Measurements from ENCODE around the gene UNC79.
A peak's percentile ranks its signal among the peaks of the same experiment; 100 is the strongest.

UNC79 gene

DNA sequence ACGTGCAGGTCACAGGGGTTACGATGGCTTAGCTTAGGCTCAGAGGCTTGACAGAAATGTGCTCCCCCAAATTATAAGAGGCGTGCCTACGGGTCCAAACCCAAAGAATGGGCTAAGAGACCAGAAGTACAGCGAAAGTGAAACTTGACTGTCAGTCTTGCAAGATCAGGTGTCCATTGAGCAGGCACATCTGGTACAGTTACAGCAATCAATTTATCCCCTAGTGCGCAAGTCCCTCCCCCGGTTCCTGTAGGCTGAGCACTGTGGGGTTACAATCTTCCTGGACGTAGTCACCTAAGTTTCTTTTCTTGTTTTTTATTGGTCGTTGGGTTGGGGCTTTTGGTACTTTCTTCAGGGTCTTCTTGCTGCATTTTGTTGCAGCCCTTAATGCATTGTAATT lies 134.2 kb downstream of the UNC79 start:
- no peaks in the 10 kb centered on the region for H3K9me2 ChIP-seq (replicated peaks; ENCODE audit: insufficient read depth, low read length)
- no peaks in the 10 kb centered on the region for H3K79me2 ChIP-seq (ENCODE audit: low read length)
- H2AFZ ChIP-seq (ENCODE audit: low read length) = no peak overlapping the region
- H3K4me1 ChIP-seq (ENCODE audit: low read length) = no peaks in the 10 kb centered on the region
- no peak overlapping the region for H3K27ac ChIP-seq (ENCODE audit: low read length)
- no peak overlapping the region for H3K4me2 ChIP-seq (ENCODE audit: low read depth, low read length)
- no peak for TF ChIP-seq EZH2phosphoT487 (IDR thresholded peaks at IDR 0.05; ENCODE audit: low read length)
- no peaks in the 10 kb centered on the region for H3F3A ChIP-seq (ENCODE audit: insufficient read depth, low read length)
- peak; percentile 36 for DNase-seq
- no peak overlapping the region for H3K9ac ChIP-seq (ENCODE audit: low read length)
- no peaks in the 10 kb centered on the region for H4K20me1 ChIP-seq (ENCODE audit: insufficient read depth, low read length)
- H3K27me3 ChIP-seq (replicated peaks; ENCODE audit: insufficient read depth, low read length) = no peaks in the 10 kb centered on the region
- H3K4me3 ChIP-seq (ENCODE audit: low read length) = no peak overlapping the region
- H3K36me3 ChIP-seq (replicated peaks; ENCODE audit: insufficient read depth, low read length) = no peaks in the 10 kb centered on the region
- no peaks in the 10 kb centered on the region for H3K9me3 ChIP-seq (replicated peaks; ENCODE audit: insufficient read depth, low read length)

DNA sequence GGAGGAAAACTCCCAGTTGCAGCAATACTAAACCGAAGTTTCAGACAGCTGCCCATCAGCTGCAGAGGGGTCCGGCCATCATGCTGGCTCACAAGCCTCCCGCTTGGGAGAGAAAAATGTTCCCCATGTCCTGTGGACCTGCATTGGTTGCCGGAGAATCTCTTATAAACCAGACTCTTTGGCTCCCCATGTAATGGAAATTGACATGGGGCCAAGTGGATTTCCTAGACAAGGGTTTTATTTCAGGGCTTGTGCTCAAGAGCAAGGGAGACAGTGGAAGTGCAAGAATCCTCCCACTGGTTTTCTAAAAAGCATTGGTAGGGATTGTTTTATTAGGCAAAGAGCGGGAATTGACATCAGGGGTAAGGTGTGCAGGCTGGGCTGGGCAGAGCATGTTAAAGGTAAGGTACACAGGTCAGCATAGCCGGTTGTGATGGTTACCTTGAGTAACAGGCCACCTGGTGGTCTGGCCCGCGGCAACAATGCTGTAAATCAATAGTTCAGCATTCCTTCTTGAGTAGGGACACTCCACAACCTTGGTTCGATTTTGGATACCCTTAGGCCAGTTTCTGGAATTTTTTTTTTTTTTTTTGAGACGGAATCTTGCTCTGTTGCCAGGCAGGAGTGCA lies 135.4 kb downstream of the UNC79 start:
- Histone ChIP-seq H3K79me2 (ENCODE audit: low read length) (no peaks in the 10 kb centered on the region), H3K9ac (ENCODE audit: low read length) (no peak overlapping the region), H3K27me3 (replicated peaks; ENCODE audit: insufficient read depth, low read length) (no peaks in the 10 kb centered on the region), H3F3A (ENCODE audit: insufficient read depth, low read length) (no peaks in the 10 kb centered on the region), H4K20me1 (ENCODE audit: insufficient read depth, low read length) (no peaks in the 10 kb centered on the region), H2AFZ (ENCODE audit: low read length) (no peak overlapping the region), H3K27ac (ENCODE audit: low read length) (no peak overlapping the region), H3K36me3 (replicated peaks; ENCODE audit: insufficient read depth, low read length) (no peaks in the 10 kb centered on the region), H3K4me3 (ENCODE audit: low read length) (no peak overlapping the region), H3K4me1 (ENCODE audit: low read length) (no peaks in the 10 kb centered on the region), H3K9me2 (replicated peaks; ENCODE audit: insufficient read depth, low read length) (no peaks in the 10 kb centered on the region), H3K4me2 (ENCODE audit: low read depth, low read length) (no peak overlapping the region), H3K9me3 (replicated peaks; ENCODE audit: insufficient read depth, low read length) (no peaks in the 10 kb centered on the region)
- TF ChIP-seq EZH2 (optimal IDR thresholded peaks at IDR 0.05; ENCODE audit: low read depth, low read length) (no peak), EZH2phosphoT487 (IDR thresholded peaks at IDR 0.05; ENCODE audit: low read length) (no peak)
- no peak for DNase-seq

DNA sequence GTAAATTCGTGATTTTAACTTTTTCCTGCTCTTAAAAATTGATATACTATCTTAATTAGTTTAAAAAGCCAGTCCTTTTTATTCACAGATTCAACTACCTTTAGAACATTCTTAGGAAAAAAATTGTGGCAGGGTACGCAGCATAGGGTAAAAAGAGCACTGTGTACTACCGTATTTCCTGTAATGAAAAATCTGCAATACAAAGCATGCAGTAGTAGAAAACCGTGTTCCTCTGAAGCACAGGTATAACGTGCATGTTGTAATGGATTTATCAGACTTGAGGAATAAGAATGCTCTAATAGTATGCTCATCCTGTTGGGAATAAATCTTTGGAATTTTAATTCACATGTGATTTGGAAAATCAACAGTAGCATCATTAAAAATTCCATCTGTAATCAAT lies 140.5 kb downstream of the UNC79 start:
- Histone ChIP-seq H2AFZ (ENCODE audit: low read length) (no peak overlapping the region), H4K20me1 (ENCODE audit: insufficient read depth, low read length) (no peaks in the 10 kb centered on the region), H3K9me3 (replicated peaks; ENCODE audit: insufficient read depth, low read length) (no peaks in the 10 kb centered on the region), H3K9me2 (replicated peaks; ENCODE audit: insufficient read depth, low read length) (no peaks in the 10 kb centered on the region), H3K36me3 (replicated peaks; ENCODE audit: insufficient read depth, low read length) (no peaks in the 10 kb centered on the region), H3K4me1 (ENCODE audit: low read length) (no peaks in the 10 kb centered on the region), H3K79me2 (ENCODE audit: low read length) (no peaks in the 10 kb centered on the region), H3K27me3 (replicated peaks; ENCODE audit: insufficient read depth, low read length) (no peaks in the 10 kb centered on the region), H3K27ac (ENCODE audit: low read length) (no peak overlapping the region), H3K4me2 (ENCODE audit: low read depth, low read length) (no peak overlapping the region), H3K9ac (ENCODE audit: low read length) (no peak overlapping the region), H3F3A (ENCODE audit: insufficient read depth, low read length) (no peaks in the 10 kb centered on the region), H3K4me3 (ENCODE audit: low read length) (no peak overlapping the region)
- TF ChIP-seq EZH2phosphoT487 (IDR thresholded peaks at IDR 0.05; ENCODE audit: low read length) (no peak), EZH2 (optimal IDR thresholded peaks at IDR 0.05; ENCODE audit: low read depth, low read length) (no peak)
- TF ChIP-seq, protein P1, sequence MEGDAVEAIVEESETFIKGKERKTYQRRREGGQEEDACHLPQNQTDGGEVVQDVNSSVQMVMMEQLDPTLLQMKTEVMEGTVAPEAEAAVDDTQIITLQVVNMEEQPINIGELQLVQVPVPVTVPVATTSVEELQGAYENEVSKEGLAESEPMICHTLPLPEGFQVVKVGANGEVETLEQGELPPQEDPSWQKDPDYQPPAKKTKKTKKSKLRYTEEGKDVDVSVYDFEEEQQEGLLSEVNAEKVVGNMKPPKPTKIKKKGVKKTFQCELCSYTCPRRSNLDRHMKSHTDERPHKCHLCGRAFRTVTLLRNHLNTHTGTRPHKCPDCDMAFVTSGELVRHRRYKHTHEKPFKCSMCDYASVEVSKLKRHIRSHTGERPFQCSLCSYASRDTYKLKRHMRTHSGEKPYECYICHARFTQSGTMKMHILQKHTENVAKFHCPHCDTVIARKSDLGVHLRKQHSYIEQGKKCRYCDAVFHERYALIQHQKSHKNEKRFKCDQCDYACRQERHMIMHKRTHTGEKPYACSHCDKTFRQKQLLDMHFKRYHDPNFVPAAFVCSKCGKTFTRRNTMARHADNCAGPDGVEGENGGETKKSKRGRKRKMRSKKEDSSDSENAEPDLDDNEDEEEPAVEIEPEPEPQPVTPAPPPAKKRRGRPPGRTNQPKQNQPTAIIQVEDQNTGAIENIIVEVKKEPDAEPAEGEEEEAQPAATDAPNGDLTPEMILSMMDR (IDR thresholded peaks at IDR 0.05; ENCODE audit: low read length) = no peak
- DNase-seq = no peak

DNA sequence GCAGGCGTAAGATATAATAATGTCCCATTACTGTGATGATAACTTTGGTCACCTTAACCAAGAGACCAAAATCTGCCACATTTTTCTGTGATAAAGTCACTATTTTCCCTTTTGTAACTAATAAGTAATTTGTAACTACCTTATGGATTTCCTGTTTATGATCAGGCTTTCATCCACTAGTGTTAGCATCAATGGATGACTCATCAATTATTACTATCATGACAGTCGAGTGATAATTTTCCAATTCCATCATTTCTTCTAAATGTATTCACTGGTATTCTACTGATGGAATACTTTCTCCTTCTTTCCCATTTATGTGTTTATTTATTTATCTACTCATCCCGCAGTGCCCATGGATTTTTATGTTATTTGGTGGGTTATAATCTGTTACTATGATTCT lies 148.4 kb downstream of the UNC79 start:
- TF ChIP-seq EZH2 (optimal IDR thresholded peaks at IDR 0.05; ENCODE audit: low read depth, low read length) (no peak), EZH2phosphoT487 (IDR thresholded peaks at IDR 0.05; ENCODE audit: low read length) (no peak)
- TF ChIP-seq, protein P1 (IDR thresholded peaks at IDR 0.05; ENCODE audit: low read length) = no peak
- H3K36me3 ChIP-seq (replicated peaks; ENCODE audit: insufficient read depth, low read length) = no peaks in the 10 kb centered on the region
- H2AFZ ChIP-seq (ENCODE audit: low read length) = no peak overlapping the region
- no peaks in the 10 kb centered on the region for H3K9me2 ChIP-seq (replicated peaks; ENCODE audit: insufficient read depth, low read length)
- H3K9me3 ChIP-seq (replicated peaks; ENCODE audit: insufficient read depth, low read length) = no peaks in the 10 kb centered on the region
- H3K4me2 ChIP-seq (ENCODE audit: low read depth, low read length) = no peak overlapping the region
- no peaks in the 10 kb centered on the region for H3K27me3 ChIP-seq (replicated peaks; ENCODE audit: insufficient read depth, low read length)
- H3K4me3 ChIP-seq (ENCODE audit: low read length) = no peak overlapping the region
- DNase-seq = no peak
- H3K79me2 ChIP-seq (ENCODE audit: low read length) = no peaks in the 10 kb centered on the region
- H3K27ac ChIP-seq (ENCODE audit: low read length) = no peak overlapping the region
- H3F3A ChIP-seq (ENCODE audit: insufficient read depth, low read length) = no peaks in the 10 kb centered on the region
- no peaks in the 10 kb centered on the region for H4K20me1 ChIP-seq (ENCODE audit: insufficient read depth, low read length)
- H3K4me1 ChIP-seq (ENCODE audit: low read length) = no peaks in the 10 kb centered on the region
- no peak overlapping the region for H3K9ac ChIP-seq (ENCODE audit: low read length)
